ENCODE measurements around the gene KBTBD12. TPM values are rescaled to one million over a fixed set of nuclear protein-coding genes. Genes with fewer than 3 reads are reported as not detected.

Gene KBTBD12
- total and polyA plus RNA-seq, 2 experiments from 2014 or later = not detected

- H3K4me1 ChIP-seq (ENCODE audit: insufficient read depth) = no peaks in the 10 kb centered on the region
- in situ Hi-C loops (cut with MboI) = no loop called here
- peaks cover 43% of the 10 kb centered on the region for H3K27me3 ChIP-seq (replicated peaks; ENCODE audit: insufficient read depth)
- no peak overlapping the region for H3K4me3 ChIP-seq
- no peak overlapping the region for H3K4me2 ChIP-seq (ENCODE audit: unreplicated experiment)
- WGBS, 2 experiments (ENCODE audit: low coverage in 1 of 2, low lambda C conversion rate in 2 of 2, missing lambda C conversion rate in 2 of 2) = 85 to 86% methylated on average over 1 of the region's 1 CpG
- no peaks in the 10 kb centered on the region for H4K20me1 ChIP-seq (ENCODE audit: insufficient read depth)
- no peak overlapping the region for H3K9ac ChIP-seq
- no peaks in the 10 kb centered on the region for H3K9me2 ChIP-seq (ENCODE audit: insufficient read depth)
- no peaks in the 10 kb centered on the region for H3F3A ChIP-seq (ENCODE audit: insufficient read depth)
- no peak overlapping the region for H3K27ac ChIP-seq
- H3K79me2 ChIP-seq (ENCODE audit: insufficient read depth) = no peaks in the 10 kb centered on the region
- no peaks in the 10 kb centered on the region for H3K9me3 ChIP-seq (ENCODE audit: low read depth)
- H3K36me3 ChIP-seq (ENCODE audit: low read depth) = no peaks in the 10 kb centered on the region
- TF ChIP-seq EZH2phosphoT487 (IDR thresholded peaks at IDR 0.05; ENCODE audit: insufficient read depth, low read depth) = no peak
- TF ChIP-seq EZH2 (IDR thresholded peaks at IDR 0.05; ENCODE audit: insufficient read depth, poor library complexity, severe bottlenecking) = no peak
- no peak for DNase-seq
- no peak overlapping the region for H2AFZ ChIP-seq
Measured at GRCh38 chr3:127933396-127933795, 18.4 kb downstream of the KBTBD12 start.

GRCh38 chr3:127938800-127939199 is 23.8 kb downstream of the KBTBD12 start:
- 71 to 79% methylated on average over 4 of the region's 4 CpGs for WGBS, 2 experiments (ENCODE audit: low coverage in 1 of 2, low lambda C conversion rate in 2 of 2, missing lambda C conversion rate in 2 of 2)
- H3K4me2 ChIP-seq (ENCODE audit: unreplicated experiment) = no peak overlapping the region

GRCh38 chr3:127940116-127940515 is 25.1 kb downstream of the KBTBD12 start:
- H4K20me1 ChIP-seq (ENCODE audit: insufficient read depth) = no peaks in the 10 kb centered on the region
- DNase-seq = no peak
- H3K4me1 ChIP-seq (ENCODE audit: insufficient read depth) = no peaks in the 10 kb centered on the region
- no peak overlapping the region for H3K27ac ChIP-seq
- no peak overlapping the region for H3K9ac ChIP-seq
- no peaks in the 10 kb centered on the region for H3K36me3 ChIP-seq (ENCODE audit: low read depth)
- TF ChIP-seq EZH2phosphoT487 (IDR thresholded peaks at IDR 0.05; ENCODE audit: insufficient read depth, low read depth) (no peak), EZH2 (IDR thresholded peaks at IDR 0.05; ENCODE audit: insufficient read depth, poor library complexity, severe bottlenecking) (no peak)
- H3K4me3 ChIP-seq = no peak overlapping the region
- 53 to 63% methylated on average over 2 of the region's 2 CpGs for whole genome bisulfite sequencing, 2 experiments (ENCODE audit: low coverage in 1 of 2, low lambda C conversion rate in 2 of 2, missing lambda C conversion rate in 2 of 2)
- H3K79me2 ChIP-seq (ENCODE audit: insufficient read depth) = no peaks in the 10 kb centered on the region
- H3F3A ChIP-seq (ENCODE audit: insufficient read depth) = no peaks in the 10 kb centered on the region
- H3K4me2 ChIP-seq (ENCODE audit: unreplicated experiment) = no peak overlapping the region
- H2AFZ ChIP-seq = no peak overlapping the region
- in situ Hi-C loops (cut with MboI) = no loop called here
- H3K9me3 ChIP-seq (ENCODE audit: low read depth) = no peaks in the 10 kb centered on the region
- H3K9me2 ChIP-seq (ENCODE audit: insufficient read depth) = no peaks in the 10 kb centered on the region
- peaks cover 40% of the 10 kb centered on the region for H3K27me3 ChIP-seq (replicated peaks; ENCODE audit: insufficient read depth)

More at GRCh38 chr3:127938800-127939199, 23.8 kb downstream of the KBTBD12 start:
- H3K79me2 ChIP-seq (ENCODE audit: insufficient read depth) = no peaks in the 10 kb centered on the region
- no peaks in the 10 kb centered on the region for H3F3A ChIP-seq (ENCODE audit: insufficient read depth)
- H3K9me3 ChIP-seq (ENCODE audit: low read depth) = no peaks in the 10 kb centered on the region
- in situ Hi-C loops (cut with MboI) = no loop called here
- no peak overlapping the region for H2AFZ ChIP-seq
- no peak overlapping the region for H3K4me3 ChIP-seq
- H3K36me3 ChIP-seq (ENCODE audit: low read depth) = no peaks in the 10 kb centered on the region
- H3K4me1 ChIP-seq (ENCODE audit: insufficient read depth) = no peaks in the 10 kb centered on the region
- TF ChIP-seq EZH2 (IDR thresholded peaks at IDR 0.05; ENCODE audit: insufficient read depth, poor library complexity, severe bottlenecking) (no peak), EZH2phosphoT487 (IDR thresholded peaks at IDR 0.05; ENCODE audit: insufficient read depth, low read depth) (no peak)
- H3K9ac ChIP-seq = no peak overlapping the region
- no peak overlapping the region for H3K27ac ChIP-seq
- no peak for DNase-seq
- peaks cover 48% of the 10 kb centered on the region for H3K27me3 ChIP-seq (replicated peaks; ENCODE audit: insufficient read depth)
- no peaks in the 10 kb centered on the region for H4K20me1 ChIP-seq (ENCODE audit: insufficient read depth)
- H3K9me2 ChIP-seq (ENCODE audit: insufficient read depth) = no peaks in the 10 kb centered on the region

- in situ Hi-C loops (cut with MboI) = no loop called here
- Histone ChIP-seq H3K9me3 (ENCODE audit: low read depth) (no peaks in the 10 kb centered on the region), H3K4me2 (ENCODE audit: unreplicated experiment) (no peak overlapping the region), H3F3A (ENCODE audit: insufficient read depth) (no peaks in the 10 kb centered on the region), H3K27ac (no peak overlapping the region), H3K4me3 (no peak overlapping the region), H3K79me2 (ENCODE audit: insufficient read depth) (no peaks in the 10 kb centered on the region), H3K9me2 (ENCODE audit: insufficient read depth) (no peaks in the 10 kb centered on the region), H3K9ac (no peak overlapping the region), H2AFZ (no peak overlapping the region), H3K4me1 (ENCODE audit: insufficient read depth) (no peaks in the 10 kb centered on the region), H4K20me1 (ENCODE audit: insufficient read depth) (no peaks in the 10 kb centered on the region), H3K36me3 (ENCODE audit: low read depth) (no peaks in the 10 kb centered on the region), H3K27me3 (replicated peaks; ENCODE audit: insufficient read depth) (peaks cover 44% of the 10 kb centered on the region)
- TF ChIP-seq EZH2 (IDR thresholded peaks at IDR 0.05; ENCODE audit: insufficient read depth, poor library complexity, severe bottlenecking) (no peak), EZH2phosphoT487 (IDR thresholded peaks at IDR 0.05; ENCODE audit: insufficient read depth, low read depth) (no peak)
- no peak for DNase-seq
Measured at GRCh38 chr3:127942613-127943012, 27.6 kb downstream of the KBTBD12 start.

- H3K36me3 ChIP-seq (ENCODE audit: low read depth) = no peaks in the 10 kb centered on the region
- H3K4me1 ChIP-seq (ENCODE audit: insufficient read depth) = peaks cover 24% of the 10 kb centered on the region
- H3K4me3 ChIP-seq = no peak overlapping the region
- DNase-seq = no peak
- H2AFZ ChIP-seq = no peak overlapping the region
- no peaks in the 10 kb centered on the region for H3K9me3 ChIP-seq (ENCODE audit: low read depth)
- TF ChIP-seq EZH2phosphoT487 (IDR thresholded peaks at IDR 0.05; ENCODE audit: insufficient read depth, low read depth) (no peak), EZH2 (IDR thresholded peaks at IDR 0.05; ENCODE audit: insufficient read depth, poor library complexity, severe bottlenecking) (no peak)
- no peak overlapping the region for H3K9ac ChIP-seq
- peaks cover 7% of the 10 kb centered on the region; the same call in 1 of the 2 replicates for H3F3A ChIP-seq (ENCODE audit: insufficient read depth)
- no peaks in the 10 kb centered on the region for H4K20me1 ChIP-seq (ENCODE audit: insufficient read depth)
- no peaks in the 10 kb centered on the region for H3K9me2 ChIP-seq (ENCODE audit: insufficient read depth)
- H3K27me3 ChIP-seq (replicated peaks; ENCODE audit: insufficient read depth) = peaks cover 11% of the 10 kb centered on the region; the same call in 1 of the 2 replicates
- WGBS, 2 experiments (ENCODE audit: low coverage in 1 of 2, low lambda C conversion rate in 2 of 2, missing lambda C conversion rate in 2 of 2) = 76 to 78% methylated on average over 3 of the region's 3 CpGs
- H3K4me2 ChIP-seq (ENCODE audit: unreplicated experiment) = no peak overlapping the region
- no peaks in the 10 kb centered on the region for H3K79me2 ChIP-seq (ENCODE audit: insufficient read depth)
- in situ Hi-C loops (cut with MboI) = no loop called here
- H3K27ac ChIP-seq = no peak overlapping the region
Measured at GRCh38 chr3:127948211-127948610, 33.2 kb downstream of the KBTBD12 start.

All from GM23248 (cell line).